GM18907 (cell line): Measurements from ENCODE around the gene KCNAB1.
"Not testable (repeated sequence)": the region's sequence is repeated elsewhere in the genome, so short reads cannot be mapped to it uniquely, and the experiment has no call there.

Source experiments
- ATAC-seq: cut with Tn5 transposase; IDR thresholded peaks from one replicate; pipeline ENCODE4 v1.9.1; 2021; ENCODE audit warnings: mild to moderate bottlenecking, moderate library complexity; ENCODE audit not compliant: unreplicated experiment

KCNAB1 gene

GRCh38 chr3:156216216-156216615 lies 95.8 kb downstream of the KCNAB1 start:
- ATAC-seq = no peak

- ATAC-seq = no peak
Observed at GRCh38 chr3:156216852-156217251, 96.5 kb downstream of the KCNAB1 start.

- no peak for ATAC-seq
Observed at GRCh38 chr3:156217674-156218352, 97.4 kb downstream of the KCNAB1 start.

- no peak for ATAC-seq
Observed at GRCh38 chr3:156218353-156218744, 98.0 kb downstream of the KCNAB1 start.

DNA sequence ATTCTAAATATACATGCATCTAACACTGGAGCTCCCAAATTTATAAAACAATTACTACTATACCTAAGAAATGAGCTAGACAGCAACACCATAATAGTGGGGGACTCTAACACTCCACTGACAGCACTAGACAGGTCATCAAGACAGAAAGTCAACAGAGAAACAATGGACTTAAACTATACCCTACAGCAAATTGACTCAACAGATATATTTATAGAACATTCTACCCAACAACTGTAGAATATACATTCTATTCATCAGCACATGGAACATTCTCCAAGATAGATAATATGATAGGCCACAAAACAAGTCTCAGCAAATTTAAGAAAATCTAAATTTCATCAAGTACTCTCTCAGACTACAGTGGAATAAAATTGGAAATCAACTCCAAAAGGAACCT lies 102.0 kb downstream of the KCNAB1 start:
- ATAC-seq = not testable (repeated sequence)

DNA sequence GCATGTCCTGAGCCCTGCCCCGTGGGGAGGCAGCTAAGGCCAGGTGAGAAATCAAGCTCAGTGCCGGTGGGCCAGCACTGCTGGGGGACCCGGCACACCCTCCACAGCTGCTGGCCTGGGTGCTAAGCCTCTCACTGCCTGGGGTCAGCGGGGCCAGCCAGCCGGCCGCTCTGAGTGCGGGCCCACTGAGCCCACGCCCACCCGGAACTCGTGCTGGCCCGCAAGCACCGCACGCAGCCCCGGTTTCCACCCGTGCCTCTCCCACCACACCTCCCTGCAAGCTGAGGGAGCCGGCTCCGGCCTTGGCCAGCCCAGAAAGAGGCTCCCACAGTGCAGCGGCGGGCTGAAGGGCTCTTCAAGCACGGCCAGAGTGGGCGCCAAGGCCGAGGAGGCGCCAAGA lies 103.7 kb downstream of the KCNAB1 start:
- ATAC-seq = not testable (repeated sequence)

DNA sequence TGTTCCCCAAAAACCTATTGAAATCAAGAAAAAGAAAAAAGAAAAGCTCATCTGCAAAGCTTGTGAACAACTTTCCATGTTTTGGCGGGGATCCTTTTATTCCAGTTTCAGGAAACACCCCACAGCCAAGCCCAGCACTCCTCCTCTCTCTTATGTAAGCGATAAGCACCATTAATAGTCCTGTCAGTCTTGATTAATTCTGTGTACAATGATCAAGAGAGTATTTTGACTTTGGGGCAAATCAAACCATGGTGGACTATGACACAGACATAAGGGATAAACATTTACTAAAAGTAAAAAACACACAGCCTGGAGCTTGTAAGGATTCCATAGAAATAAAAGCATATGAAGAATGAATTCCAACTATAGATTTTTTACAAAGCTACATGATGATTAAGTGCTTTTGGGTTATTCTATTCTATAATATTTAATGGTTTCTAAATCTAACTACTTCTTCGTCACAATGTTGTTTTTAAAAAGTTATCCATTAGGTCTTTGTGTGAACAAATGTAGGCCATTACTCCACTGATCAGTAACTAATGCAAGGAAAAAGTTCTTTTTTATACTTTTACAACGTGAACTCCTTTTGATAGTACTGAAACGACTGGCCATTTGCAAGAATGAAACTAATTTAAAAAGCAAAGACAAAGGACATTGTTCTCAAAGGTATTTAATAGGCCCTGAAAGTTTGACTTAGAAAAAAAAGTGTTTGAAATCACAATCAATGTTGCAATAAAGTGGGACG lies 106.5 kb downstream of the KCNAB1 start:
- ATAC-seq = no peak

DNA sequence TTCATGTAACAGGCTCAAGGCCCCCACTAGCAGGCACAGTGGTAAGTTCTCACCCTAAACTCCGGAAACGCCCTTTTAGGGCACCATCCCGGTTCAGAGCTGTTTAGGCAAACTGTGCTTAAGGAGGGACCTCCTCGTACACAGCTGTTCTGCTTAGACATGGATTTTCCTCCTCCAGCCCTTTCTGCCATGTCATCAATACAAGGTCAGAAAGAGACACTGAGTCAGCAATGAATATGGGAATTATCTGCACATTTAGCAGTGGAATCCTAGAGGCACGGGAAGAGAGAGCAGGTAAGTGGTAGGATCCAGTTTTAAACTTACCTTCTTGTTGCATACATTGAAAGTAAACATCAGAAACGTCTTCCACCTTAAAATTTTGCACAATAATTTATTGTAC lies 107.3 kb downstream of the KCNAB1 start:
- ATAC-seq = no peak

- no peak for ATAC-seq
Observed at GRCh38 chr3:156230278-156230900, 110.0 kb downstream of the KCNAB1 start.

DNA sequence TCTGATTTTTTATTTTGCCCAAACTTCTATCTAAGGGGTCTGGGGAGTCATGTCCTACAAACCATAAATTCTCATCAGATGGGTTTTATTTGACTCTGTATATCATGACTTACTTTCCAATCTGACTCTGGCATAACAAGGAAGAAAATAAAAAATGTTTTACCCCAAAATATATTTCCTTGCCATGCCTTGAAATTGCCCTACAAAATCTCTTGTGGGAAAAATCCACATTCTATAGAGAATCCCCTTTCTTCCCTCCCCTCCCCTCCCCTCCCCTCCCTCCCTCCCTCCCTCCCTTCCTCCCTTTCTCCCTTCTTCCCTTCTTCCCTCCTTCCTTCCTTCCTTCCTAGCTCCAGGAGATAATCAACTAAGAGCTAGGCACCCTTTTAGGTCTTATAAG lies 110.8 kb downstream of the KCNAB1 start:
- not testable (repeated sequence) for ATAC-seq

DNA sequence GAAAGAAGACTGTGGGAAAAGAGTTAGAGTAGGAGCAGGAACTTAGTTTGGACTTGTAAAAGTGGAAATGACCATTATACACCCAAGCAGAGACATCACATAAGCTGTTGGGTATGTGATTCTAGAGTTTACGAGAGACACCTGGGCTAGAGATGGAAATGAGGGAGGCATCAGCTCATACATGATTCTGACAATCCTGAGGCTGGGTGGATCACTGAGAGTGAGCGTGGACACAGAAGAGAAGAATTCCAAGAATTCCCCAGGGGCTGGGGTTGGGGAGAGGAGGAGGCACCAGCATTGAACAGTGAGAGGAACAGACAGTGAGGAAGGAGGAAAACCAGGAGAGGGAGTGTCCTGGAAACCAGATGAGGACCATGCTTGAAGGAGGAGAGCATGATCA lies 113.5 kb downstream of the KCNAB1 start:
- no peak for ATAC-seq

- ATAC-seq = no peak
Observed at GRCh38 chr3:156236556-156237260, 116.3 kb downstream of the KCNAB1 start.

GRCh38 chr3:156240642-156241041 lies 120.3 kb downstream of the KCNAB1 start:
- ATAC-seq = no peak

DNA sequence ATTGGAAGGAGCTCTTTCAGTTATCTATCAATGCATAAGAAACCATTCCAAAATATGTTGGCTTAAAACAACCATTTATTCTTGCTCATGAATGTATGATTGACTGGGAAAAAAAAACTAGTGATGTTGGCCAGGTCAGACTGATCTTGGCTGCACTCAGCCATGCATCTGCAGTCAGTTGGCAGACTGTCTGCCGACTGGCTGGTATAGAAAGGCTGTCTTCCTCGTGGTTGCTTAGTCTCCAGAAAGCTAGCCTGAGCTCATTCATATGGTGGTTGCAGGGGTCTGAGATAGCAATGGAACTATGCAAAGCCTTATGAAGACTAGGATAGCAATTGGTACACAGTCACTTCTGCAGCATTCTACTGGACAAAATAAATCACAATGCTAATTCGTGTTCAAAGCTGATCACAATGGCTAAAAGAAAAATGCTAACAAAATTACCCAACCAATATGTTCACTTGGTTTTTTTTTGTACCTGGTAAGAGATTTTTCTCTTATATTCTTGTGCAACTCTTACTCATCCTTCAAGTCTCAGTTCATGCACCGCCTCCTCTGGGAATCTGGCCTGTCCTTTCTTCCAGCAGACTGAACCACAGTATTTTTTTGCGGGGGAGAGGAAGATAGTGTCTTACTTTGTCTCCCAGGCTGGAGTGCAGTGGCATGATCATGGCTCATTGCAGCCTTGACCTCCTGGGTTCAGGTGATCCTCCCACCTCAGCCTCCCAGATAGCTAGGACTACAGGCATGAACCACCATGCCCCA lies 126.8 kb downstream of the KCNAB1 start:
- ATAC-seq = no peak

GRCh38 chr3:156250550-156250949 lies 130.2 kb downstream of the KCNAB1 start:
- no peak for ATAC-seq

DNA sequence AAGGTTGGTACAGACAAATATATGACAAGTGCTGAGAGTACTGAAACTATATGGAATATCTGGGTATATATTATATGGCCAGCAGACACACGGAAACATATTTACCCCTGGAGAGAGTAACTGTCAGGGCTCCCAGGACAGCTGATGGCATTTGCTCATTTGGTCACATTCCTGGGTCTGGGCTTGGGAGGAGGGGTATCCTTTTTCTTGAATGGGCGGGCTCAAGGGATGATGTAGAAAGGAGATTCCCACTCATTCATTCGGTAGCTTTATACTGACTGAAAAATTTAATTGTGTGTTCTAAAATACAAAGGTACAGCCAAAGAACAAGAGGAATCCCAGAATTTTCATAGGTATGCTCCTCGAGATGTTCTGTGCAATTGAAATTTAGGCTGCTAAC lies 131.0 kb downstream of the KCNAB1 start:
- ATAC-seq = no peak

DNA sequence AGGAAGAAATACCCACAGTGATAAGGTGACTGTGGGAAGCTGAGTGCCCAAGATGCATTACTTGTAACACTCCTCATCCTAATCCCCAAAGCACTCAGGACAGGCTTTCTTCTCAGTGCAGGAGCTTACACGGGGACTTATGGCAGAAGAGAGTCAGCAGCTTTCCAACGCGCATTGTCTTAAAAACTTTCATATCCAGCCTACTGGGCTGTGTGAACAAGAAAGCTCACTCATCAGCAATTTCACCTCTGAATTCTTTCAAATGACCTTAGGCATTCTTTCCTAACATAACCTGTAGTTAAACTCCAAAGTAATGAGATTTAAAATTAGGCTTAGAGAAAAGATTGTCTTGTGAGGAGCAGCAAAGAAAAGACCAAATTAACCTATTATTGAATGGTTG lies 132.3 kb downstream of the KCNAB1 start:
- no peak for ATAC-seq

- peak; percentile 75 for ATAC-seq
Observed at GRCh38 chr3:156253150-156253549, 132.8 kb downstream of the KCNAB1 start.

DNA sequence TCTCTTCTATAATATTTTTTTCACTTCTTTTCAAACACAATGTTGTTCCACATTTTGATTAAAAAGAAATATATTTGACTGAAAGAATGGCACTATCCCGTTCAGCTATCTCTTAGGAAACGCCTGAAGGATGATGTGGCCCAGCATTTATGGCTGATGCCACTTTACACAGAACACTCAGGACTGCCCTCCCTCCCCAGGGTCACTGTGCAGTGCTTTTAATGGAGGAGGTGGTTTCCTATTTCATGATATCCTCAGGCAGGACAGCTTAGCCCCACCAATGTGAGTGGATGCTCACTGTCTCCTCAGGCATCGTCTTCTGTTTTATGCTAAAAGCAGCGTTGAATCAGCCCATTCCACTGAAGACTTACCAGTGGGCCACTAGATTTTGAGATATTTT lies 135.9 kb downstream of the KCNAB1 start:
- ATAC-seq = no peak

- no peak for ATAC-seq
Observed at GRCh38 chr3:156256945-156257344, 136.6 kb downstream of the KCNAB1 start.

- ATAC-seq = no peak
Observed at GRCh38 chr3:156258301-156258700, 137.9 kb downstream of the KCNAB1 start.
